Measurements from ENCODE around the gene ZNF541. TPM values are rescaled to one million over a fixed set of nuclear protein-coding genes. Genes with fewer than 3 reads are reported as not detected.

Gene ZNF541
- total and polyA plus RNA-seq, 2 experiments from 2014 or later: 0.26 to 0.42 TPM

GRCh38 chr19:47581605-47582319, 8.8 kb upstream of the ZNF541 start (continued):
- TF ChIP-seq, protein P1, sequence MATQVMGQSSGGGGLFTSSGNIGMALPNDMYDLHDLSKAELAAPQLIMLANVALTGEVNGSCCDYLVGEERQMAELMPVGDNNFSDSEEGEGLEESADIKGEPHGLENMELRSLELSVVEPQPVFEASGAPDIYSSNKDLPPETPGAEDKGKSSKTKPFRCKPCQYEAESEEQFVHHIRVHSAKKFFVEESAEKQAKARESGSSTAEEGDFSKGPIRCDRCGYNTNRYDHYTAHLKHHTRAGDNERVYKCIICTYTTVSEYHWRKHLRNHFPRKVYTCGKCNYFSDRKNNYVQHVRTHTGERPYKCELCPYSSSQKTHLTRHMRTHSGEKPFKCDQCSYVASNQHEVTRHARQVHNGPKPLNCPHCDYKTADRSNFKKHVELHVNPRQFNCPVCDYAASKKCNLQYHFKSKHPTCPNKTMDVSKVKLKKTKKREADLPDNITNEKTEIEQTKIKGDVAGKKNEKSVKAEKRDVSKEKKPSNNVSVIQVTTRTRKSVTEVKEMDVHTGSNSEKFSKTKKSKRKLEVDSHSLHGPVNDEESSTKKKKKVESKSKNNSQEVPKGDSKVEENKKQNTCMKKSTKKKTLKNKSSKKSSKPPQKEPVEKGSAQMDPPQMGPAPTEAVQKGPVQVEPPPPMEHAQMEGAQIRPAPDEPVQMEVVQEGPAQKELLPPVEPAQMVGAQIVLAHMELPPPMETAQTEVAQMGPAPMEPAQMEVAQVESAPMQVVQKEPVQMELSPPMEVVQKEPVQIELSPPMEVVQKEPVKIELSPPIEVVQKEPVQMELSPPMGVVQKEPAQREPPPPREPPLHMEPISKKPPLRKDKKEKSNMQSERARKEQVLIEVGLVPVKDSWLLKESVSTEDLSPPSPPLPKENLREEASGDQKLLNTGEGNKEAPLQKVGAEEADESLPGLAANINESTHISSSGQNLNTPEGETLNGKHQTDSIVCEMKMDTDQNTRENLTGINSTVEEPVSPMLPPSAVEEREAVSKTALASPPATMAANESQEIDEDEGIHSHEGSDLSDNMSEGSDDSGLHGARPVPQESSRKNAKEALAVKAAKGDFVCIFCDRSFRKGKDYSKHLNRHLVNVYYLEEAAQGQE (IDR thresholded peaks at IDR 0.05; ENCODE audit: unreplicated experiment): no peak

DNA sequence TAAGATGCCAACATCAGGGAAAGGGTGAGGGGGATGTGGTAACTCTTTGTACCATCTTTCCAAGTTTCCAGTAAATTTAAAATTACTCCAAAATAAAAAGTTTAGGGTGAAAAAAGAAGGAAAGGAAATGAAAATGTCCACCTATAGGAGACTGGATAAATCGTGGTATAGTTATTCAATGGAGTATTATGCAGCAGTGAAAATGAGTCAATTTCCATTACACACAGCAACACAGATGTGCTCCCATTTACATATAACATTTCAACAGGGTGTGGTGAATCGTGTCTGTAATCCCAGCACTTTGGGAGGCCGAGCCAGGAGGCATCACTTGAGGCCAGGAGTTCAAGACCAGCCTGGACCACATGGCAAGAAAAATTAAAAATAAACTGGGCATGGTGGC, 7.4 kb upstream of the ZNF541 start:
- no peaks in the 10 kb centered on the region; the same call in 1 of the 2 replicates for H3K36me3 ChIP-seq (ENCODE audit: insufficient read depth)
- H2AFZ ChIP-seq: no peak overlapping the region
- H3K79me2 ChIP-seq (replicated peaks; ENCODE audit: insufficient read depth): no peaks in the 10 kb centered on the region
- H3K4me2 ChIP-seq: no peak overlapping the region
- Mint-ChIP-seq H3K27ac (no peak overlapping the region), H3K27me3 (ENCODE audit: insufficient read depth, low read depth, poor library complexity) (peaks cover 4% of the 10 kb centered on the region), H3K4me3 (no peak overlapping the region), H3K4me1 (peaks cover 12% of the 10 kb centered on the region), H3K9me3 (peaks cover 10% of the 10 kb centered on the region), H3K36me3 (ENCODE audit: low read depth) (no peaks in the 10 kb centered on the region)
- H3K4me3 ChIP-seq: no peak overlapping the region
- no peak for DNase-seq (ENCODE audit: low spot score)
- H3K27me3 ChIP-seq (ENCODE audit: insufficient read depth): no peaks in the 10 kb centered on the region
- no peak for ATAC-seq
- no peaks in the 10 kb centered on the region for H3F3A ChIP-seq (replicated peaks; ENCODE audit: low read depth)
- H3K9me2 ChIP-seq (ENCODE audit: insufficient read depth): no peaks in the 10 kb centered on the region
- H3K27ac ChIP-seq (ENCODE audit: low read depth): no peak overlapping the region
- H3K4me1 ChIP-seq (ENCODE audit: insufficient read depth): peaks cover 5% of the 10 kb centered on the region
- no peaks in the 10 kb centered on the region for H4K20me1 ChIP-seq (replicated peaks; ENCODE audit: insufficient read depth)
- TF ChIP-seq, protein P2, sequence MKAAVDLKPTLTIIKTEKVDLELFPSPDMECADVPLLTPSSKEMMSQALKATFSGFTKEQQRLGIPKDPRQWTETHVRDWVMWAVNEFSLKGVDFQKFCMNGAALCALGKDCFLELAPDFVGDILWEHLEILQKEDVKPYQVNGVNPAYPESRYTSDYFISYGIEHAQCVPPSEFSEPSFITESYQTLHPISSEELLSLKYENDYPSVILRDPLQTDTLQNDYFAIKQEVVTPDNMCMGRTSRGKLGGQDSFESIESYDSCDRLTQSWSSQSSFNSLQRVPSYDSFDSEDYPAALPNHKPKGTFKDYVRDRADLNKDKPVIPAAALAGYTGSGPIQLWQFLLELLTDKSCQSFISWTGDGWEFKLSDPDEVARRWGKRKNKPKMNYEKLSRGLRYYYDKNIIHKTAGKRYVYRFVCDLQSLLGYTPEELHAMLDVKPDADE (IDR thresholded peaks at IDR 0.05): no peak
- TF ChIP-seq ZNF114 (CRISPR knock-in tag; IDR thresholded peaks at IDR 0.05) (no peak), NANOG (IDR thresholded peaks at IDR 0.05; ENCODE audit: borderline replicate concordance) (no peak), JUNB (IDR thresholded peaks at IDR 0.05; ENCODE audit: unreplicated experiment) (no peak), POLR2AphosphoS5 (IDR thresholded peaks at IDR 0.05; ENCODE audit: low read depth) (no peak), CREB1 (CRISPR knock-in tag; IDR thresholded peaks at IDR 0.05; ENCODE audit: low read depth) (no peak), ZNF331 (CRISPR knock-in tag; IDR thresholded peaks at IDR 0.05; ENCODE audit: low read depth) (no peak)
- TF ChIP-seq, protein P3, sequence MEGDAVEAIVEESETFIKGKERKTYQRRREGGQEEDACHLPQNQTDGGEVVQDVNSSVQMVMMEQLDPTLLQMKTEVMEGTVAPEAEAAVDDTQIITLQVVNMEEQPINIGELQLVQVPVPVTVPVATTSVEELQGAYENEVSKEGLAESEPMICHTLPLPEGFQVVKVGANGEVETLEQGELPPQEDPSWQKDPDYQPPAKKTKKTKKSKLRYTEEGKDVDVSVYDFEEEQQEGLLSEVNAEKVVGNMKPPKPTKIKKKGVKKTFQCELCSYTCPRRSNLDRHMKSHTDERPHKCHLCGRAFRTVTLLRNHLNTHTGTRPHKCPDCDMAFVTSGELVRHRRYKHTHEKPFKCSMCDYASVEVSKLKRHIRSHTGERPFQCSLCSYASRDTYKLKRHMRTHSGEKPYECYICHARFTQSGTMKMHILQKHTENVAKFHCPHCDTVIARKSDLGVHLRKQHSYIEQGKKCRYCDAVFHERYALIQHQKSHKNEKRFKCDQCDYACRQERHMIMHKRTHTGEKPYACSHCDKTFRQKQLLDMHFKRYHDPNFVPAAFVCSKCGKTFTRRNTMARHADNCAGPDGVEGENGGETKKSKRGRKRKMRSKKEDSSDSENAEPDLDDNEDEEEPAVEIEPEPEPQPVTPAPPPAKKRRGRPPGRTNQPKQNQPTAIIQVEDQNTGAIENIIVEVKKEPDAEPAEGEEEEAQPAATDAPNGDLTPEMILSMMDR (conservative IDR thresholded peaks at IDR 0.05; ENCODE audit: low read depth in 2 of 2): no peak
- TF ChIP-seq, protein P4, sequence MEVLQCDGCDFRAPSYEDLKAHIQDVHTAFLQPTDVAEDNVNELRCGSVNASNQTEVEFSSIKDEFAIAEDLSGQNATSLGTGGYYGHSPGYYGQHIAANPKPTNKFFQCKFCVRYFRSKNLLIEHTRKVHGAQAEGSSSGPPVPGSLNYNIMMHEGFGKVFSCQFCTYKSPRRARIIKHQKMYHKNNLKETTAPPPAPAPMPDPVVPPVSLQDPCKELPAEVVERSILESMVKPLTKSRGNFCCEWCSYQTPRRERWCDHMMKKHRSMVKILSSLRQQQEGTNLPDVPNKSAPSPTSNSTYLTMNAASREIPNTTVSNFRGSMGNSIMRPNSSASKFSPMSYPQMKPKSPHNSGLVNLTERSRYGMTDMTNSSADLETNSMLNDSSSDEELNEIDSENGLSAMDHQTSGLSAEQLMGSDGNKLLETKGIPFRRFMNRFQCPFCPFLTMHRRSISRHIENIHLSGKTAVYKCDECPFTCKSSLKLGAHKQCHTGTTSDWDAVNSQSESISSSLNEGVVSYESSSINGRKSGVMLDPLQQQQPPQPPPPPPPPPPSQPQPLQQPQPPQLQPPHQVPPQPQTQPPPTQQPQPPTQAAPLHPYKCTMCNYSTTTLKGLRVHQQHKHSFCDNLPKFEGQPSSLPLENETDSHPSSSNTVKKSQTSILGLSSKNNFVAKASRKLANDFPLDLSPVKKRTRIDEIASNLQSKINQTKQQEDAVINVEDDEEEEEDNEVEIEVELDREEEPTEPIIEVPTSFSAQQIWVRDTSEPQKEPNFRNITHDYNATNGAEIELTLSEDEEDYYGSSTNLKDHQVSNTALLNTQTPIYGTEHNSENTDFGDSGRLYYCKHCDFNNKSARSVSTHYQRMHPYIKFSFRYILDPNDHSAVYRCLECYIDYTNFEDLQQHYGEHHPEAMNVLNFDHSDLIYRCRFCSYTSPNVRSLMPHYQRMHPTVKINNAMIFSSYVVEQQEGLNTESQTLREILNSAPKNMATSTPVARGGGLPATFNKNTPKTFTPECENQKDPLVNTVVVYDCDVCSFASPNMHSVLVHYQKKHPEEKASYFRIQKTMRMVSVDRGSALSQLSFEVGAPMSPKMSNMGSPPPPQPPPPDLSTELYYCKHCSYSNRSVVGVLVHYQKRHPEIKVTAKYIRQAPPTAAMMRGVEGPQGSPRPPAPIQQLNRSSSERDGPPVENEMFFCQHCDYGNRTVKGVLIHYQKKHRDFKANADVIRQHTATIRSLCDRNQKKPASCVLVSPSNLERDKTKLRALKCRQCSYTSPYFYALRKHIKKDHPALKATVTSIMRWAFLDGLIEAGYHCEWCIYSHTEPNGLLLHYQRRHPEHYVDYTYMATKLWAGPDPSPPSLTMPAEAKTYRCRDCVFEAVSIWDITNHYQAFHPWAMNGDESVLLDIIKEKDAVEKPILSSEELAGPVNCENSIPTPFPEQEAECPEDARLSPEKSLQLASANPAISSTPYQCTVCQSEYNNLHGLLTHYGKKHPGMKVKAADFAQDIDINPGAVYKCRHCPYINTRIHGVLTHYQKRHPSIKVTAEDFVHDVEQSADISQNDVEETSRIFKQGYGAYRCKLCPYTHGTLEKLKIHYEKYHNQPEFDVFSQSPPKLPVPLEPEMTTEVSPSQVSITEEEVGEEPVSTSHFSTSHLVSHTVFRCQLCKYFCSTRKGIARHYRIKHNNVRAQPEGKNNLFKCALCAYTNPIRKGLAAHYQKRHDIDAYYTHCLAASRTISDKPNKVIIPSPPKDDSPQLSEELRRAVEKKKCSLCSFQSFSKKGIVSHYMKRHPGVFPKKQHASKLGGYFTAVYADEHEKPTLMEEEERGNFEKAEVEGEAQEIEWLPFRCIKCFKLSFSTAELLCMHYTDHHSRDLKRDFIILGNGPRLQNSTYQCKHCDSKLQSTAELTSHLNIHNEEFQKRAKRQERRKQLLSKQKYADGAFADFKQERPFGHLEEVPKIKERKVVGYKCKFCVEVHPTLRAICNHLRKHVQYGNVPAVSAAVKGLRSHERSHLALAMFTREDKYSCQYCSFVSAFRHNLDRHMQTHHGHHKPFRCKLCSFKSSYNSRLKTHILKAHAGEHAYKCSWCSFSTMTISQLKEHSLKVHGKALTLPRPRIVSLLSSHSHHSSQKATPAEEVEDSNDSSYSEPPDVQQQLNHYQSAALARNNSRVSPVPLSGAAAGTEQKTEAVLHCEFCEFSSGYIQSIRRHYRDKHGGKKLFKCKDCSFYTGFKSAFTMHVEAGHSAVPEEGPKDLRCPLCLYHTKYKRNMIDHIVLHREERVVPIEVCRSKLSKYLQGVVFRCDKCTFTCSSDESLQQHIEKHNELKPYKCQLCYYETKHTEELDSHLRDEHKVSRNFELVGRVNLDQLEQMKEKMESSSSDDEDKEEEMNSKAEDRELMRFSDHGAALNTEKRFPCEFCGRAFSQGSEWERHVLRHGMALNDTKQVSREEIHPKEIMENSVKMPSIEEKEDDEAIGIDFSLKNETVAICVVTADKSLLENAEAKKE (CRISPR knock-in tag; IDR thresholded peaks at IDR 0.05): no peak

Measured in GM23338 (cell line).